Thoracic aorta endothelial cell (primary cell): ENCODE results near the gene ZNF320. TPM values are rescaled to one million over a fixed set of nuclear protein-coding genes. Genes with fewer than 3 reads are reported as not detected.

Experiments used
- small RNA-seq: library from RNA; depleted of rRNA; stranded (forward); fragments of <200 nt; gene quantifications from one replicate; pipeline ENCODE3, GENCODE V24; 2012
- total RNA-seq: library from RNA; depleted of rRNA; stranded (reverse); fragments of >200 nt; gene quantifications from 2 replicates; pipeline ENCODE4 v1.2.3, GENCODE V29; 2012

Gene ZNF320
- 7.8 and 10.9 TPM in 2 replicates for total RNA-seq

GRCh38 chr19:52897138-52897935 is at the start of gene ZNF320:
TSS of gene ZNF320 (minus strand) at chr19:52897635. CDS start at chr19:52890255, 7,380 bp downstream.

GRCh38 chr19:52922841-52923777 is 25.7 kb upstream of the ZNF320 start, which contains the start of gene ZNF888:
TSS of gene ZNF888 (minus strand) at chr19:52923428. CDS start at chr19:52917873, 5,555 bp downstream.

GRCh38 chr19:52857378-52858191 is 39.9 kb downstream of the ZNF320 start, which contains the start of gene ZNF468:
TSS of gene ZNF468 (minus strand) at chr19:52857619. CDS start at chr19:52854272, 3,347 bp downstream.

Small RNA genes within 50 kb of the gene (small RNA-seq; reads per million reads assigned to genes)
- 1.5 reads per million, percentile 38 among the genes with 10 or more reads in this experiment for gene ZNF320

Other genes with a start within 250 kb of the ZNF320 start
- gene ZNF611, start 162.6 kb downstream of the ZNF320 start, total RNA-seq = 18.7 and 18.9 TPM in 2 replicates
- 6.7 and 7.4 TPM in 2 replicates for gene ZNF600, start 110.8 kb downstream of the ZNF320 start, total RNA-seq
- 14.6 and 16.6 TPM in 2 replicates for gene ZNF28, start 76.0 kb downstream of the ZNF320 start, total RNA-seq
- 19.0 and 27.3 TPM in 2 replicates for gene ZNF468, start 40.0 kb downstream of the ZNF320 start, total RNA-seq
- 3.7 and 5.0 TPM in 2 replicates for gene ZNF888, start 25.8 kb upstream of the ZNF320 start, total RNA-seq
- 9.3 and 9.6 TPM in 2 replicates for gene ZNF816, start 65.2 kb upstream of the ZNF320 start, total RNA-seq
- gene ERVV-1, start 116.3 kb upstream of the ZNF320 start, total RNA-seq = not detected in 2 replicates
- not detected in 2 replicates for gene ERVV-2, start 147.1 kb upstream of the ZNF320 start, total RNA-seq
- gene ZNF160, start 205.8 kb upstream of the ZNF320 start, total RNA-seq = 27.9 and 28.6 TPM in 2 replicates
- 0.29 and 0.80 TPM in 2 replicates for gene ZNF415, start 235.3 kb upstream of the ZNF320 start, total RNA-seq